HG03097 (cell line): ENCODE measurements around the gene AZU1.

Experiments used
- ATAC-seq: cut with Tn5 transposase; IDR thresholded peaks from one replicate; pipeline ENCODE4 v1.9.1; 2021; ENCODE audit not compliant: unreplicated experiment, low FRiP score

AZU1 gene, protein sequence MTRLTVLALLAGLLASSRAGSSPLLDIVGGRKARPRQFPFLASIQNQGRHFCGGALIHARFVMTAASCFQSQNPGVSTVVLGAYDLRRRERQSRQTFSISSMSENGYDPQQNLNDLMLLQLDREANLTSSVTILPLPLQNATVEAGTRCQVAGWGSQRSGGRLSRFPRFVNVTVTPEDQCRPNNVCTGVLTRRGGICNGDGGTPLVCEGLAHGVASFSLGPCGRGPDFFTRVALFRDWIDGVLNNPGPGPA

GRCh38 chr19:827710-828321 lies at the start of gene AZU1:
AZU1 (plus strand) TSS chr19:827837; CDS start chr19:827847, 10 bp downstream.
- no peak for ATAC-seq

DNA sequence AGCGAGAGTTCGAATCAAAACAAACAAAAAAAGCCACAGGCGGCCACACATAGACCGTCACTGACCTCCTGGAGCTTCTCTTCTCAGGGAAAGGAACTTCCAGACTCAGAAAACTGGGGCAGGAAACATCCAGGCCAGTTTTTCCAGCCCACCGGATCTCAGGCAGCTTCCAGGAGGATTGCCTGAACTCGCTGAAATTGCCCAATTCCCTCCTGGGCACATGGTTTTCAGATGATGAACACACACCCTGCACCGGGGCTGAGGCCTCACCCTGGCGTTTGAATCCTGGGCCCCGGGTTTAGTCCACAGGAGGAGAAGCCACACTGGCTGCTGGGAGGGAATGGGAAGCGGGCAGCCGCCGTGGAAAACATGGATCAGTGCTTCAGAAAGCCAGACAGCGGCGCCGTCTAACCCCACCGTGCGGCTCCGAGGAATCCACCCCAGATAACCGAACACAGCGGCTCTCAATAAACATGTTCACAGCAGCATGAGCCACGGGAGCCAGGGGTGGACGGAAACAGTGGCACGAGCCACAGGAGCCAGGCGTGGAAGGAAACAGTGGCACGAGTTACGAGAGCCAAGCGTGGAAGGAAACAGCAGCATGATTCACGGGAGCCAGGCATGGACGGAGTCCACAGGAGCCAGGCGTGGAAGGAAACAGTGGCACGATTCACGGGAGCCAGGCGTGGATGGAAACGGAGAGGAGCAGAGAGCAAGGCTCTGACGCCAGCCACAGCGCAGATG lies 48.6 kb upstream of the AZU1 start:
- no peak for ATAC-seq

DNA sequence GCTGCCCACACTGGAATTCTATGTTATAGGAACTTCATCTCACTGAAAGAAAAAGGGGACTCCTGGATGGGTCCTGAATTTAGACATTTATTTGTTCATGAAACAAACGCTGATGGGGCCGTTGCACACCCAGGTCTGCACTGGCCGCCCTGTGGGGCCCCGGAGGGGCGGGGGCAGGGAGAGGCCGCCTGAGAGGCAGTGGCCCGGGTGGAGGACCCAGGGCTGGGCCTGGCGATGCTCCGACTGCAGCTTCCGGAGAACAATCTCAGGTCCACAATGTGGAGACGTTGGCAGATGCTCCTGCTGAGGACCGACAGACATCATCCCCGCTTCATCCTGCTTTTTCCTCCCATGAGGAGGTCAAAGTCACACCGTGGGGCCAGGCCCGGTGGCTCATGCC lies 46.7 kb upstream of the AZU1 start:
- ATAC-seq = no peak

GRCh38 chr19:781800-782184 lies 45.8 kb upstream of the AZU1 start:
- no peak for ATAC-seq

DNA sequence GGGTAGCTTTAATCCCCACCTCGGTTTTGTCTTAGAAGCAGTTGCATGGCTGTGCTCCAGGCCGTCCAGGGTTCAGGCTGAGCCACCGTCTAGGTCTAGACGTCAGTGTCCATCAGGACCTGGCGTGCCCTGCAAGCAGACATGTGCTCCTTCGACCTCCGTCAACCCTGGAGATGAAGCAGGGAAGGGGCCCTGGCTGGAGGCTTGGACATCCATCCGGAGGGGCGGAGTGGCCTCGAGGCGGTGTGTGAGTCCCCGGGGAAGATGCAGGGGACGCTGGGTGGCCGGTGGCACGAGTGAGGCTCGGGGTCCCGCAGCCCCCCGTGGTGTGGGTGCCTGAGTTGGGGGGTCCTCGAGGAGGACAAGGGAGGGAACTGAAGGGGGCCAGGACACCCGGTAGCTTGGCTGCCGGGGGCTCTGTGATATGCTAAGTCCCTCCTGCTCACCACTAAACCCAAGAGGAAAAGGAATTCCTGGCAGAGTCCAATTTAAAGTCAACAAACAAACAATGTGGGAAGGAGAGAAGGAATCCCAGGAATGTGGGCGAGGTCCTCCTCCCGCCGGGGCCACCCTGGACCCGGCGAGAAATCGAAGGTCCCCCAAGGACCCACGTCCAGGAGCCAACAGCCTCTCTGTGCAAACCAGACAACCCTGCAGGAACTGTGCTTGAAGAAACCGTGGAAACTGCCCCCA lies 45.3 kb upstream of the AZU1 start:
- no peak for ATAC-seq

DNA sequence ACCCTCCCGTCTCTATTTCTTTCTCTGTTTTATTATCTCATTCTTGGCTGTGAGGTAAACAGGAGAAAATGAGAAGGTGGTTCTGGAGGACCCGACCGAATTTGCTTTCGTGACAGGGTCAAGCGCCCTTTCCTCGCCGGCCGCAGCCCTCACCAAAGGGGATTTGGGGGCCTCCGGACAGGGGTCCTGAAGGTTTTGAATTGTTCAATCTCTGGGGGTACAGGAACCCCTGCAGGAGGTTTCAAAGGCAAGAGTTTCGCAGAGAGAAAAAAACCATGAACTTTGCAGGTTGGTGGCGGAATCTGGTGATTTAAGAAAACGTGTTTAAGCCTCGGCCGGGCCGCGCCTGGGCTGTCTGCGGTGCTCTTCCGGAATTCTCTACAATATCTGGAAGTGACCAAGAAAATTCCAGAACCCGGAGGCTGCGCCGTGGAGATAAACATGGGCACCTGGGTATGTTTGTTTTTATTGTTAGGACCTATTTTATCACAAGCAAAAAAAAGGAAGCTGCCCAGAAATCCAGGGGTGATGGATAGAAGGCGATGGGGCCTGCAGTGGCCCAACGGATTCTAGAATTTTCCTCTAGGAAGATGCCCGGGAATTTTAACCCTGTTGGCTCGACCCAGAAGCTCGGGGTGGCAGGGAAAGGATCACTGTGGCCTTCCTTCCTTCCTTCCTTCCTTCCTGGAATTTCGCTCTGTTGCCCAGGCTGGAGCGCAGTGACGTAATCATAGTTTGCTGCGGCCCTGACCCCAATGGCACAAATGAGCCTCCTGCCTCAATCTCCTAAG lies 44.6 kb upstream of the AZU1 start:
- no peak for ATAC-seq

DNA sequence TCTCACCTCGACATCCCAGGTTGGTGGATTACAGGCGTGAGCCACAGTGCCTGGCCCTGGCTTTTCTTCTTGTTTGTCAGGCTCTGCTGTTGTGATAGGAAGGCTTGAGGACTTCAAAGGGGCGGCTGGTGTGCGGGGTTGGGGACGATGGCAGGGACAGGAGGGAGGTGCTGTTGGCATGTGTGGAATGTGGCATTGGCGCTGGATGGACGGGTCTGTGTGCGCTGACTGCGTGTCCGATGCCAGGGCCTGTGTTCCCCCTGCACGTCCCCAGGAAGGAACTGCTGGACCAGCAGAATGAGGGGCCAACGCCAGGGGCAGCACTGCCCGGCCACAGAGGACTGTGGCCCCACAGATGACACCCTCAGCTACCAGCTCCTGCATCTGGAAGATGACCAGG lies 43.1 kb upstream of the AZU1 start:
- ATAC-seq = no peak

GRCh38 chr19:787536-787935 lies 40.1 kb upstream of the AZU1 start:
- ATAC-seq = no peak

GRCh38 chr19:788686-788982 lies 39.0 kb upstream of the AZU1 start:
- ATAC-seq = no peak

DNA sequence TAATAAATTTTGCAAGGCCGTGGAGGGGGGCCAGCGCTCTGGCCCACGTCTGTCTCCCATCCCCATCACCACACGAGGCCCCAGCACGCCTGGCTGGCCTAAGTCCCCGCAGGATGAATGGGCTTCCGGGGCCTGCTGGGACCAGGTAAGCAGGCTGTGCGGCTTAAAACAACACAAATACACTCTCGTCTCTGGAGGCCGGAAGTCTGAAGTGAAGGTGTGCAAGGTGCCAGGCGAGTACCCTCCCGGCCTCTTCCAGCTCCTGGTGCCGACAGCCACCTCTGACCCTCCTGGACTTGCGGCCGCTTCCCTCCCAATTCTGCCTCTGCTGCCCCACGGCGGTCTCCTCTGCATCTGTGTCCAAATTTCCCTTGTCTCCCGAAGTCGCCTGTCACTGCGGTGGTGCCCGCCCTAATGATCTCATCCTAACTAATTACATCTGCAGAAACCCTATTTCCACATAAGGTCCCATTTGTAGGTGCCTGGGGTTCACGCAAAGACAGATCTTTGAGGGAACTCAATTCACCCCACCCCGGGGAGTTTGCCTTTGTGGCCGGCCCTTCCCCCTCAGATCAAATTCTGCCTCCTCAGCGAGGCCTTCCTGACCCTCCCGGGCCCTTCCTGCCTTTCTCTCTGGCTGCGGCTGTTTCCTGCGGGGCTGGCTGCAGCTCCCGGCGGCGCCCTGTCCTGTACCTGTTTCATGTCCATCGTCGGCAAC lies 38.5 kb upstream of the AZU1 start:
- no peak for ATAC-seq

- no peak for ATAC-seq
Measured at GRCh38 chr19:789701-790060, 38.0 kb upstream of the AZU1 start.

GRCh38 chr19:791007-791566 lies 36.5 kb upstream of the AZU1 start:
- no peak for ATAC-seq

- ATAC-seq = no peak
Measured at GRCh38 chr19:791567-792305, 35.9 kb upstream of the AZU1 start.

- no peak for ATAC-seq
Measured at GRCh38 chr19:792306-792885, 35.2 kb upstream of the AZU1 start.

GRCh38 chr19:793806-794205 lies 33.8 kb upstream of the AZU1 start:
- no peak for ATAC-seq

DNA sequence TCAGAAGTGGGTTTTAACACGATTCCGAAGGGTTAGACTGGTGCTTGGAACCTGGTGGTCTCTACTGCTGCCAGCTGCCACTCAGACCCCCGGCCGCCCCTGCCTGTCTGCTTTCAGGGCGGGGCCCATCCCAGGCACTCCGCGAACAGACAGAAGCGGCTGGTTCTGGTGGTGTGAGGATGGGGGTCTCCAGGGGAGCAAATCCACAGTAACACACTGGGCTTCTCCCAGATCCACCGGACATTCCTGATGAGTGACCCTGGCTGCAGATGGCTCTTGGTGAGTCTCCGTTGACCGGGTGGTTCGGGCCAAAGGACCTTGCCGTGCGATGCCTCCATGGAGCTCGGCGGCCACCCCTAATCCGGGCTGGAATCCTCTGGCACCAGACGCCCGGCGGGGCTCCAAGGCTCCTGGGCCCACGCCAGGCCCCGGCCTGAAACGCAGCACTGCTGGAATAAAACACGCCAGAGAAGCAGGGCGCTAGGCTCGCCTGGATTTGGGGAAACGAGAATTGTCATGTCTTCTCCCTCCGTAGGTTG lies 32.5 kb upstream of the AZU1 start:
- ATAC-seq = no peak

GRCh38 chr19:795691-796581 lies 31.7 kb upstream of the AZU1 start:
- ATAC-seq = no peak
